Measurements from ENCODE around the gene RRAGC. TPM values are rescaled to one million over a fixed set of nuclear protein-coding genes. Genes with fewer than 3 reads are reported as not detected.

Gene RRAGC, protein sequence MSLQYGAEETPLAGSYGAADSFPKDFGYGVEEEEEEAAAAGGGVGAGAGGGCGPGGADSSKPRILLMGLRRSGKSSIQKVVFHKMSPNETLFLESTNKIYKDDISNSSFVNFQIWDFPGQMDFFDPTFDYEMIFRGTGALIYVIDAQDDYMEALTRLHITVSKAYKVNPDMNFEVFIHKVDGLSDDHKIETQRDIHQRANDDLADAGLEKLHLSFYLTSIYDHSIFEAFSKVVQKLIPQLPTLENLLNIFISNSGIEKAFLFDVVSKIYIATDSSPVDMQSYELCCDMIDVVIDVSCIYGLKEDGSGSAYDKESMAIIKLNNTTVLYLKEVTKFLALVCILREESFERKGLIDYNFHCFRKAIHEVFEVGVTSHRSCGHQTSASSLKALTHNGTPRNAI
- total RNA-seq (10 to 100 TPM; 20.3 to 32.3 (median 23.2) TPM), polyA plus RNA-seq (10 to 100 TPM in 1 of 2 donors, 1 to 10 TPM in 1; 6.9 to 16.6 TPM)
- long read RNA-seq, donor 1, transcript RRAGC-201 (7 exons, 2,732 nt) = major isoform, 31 of 33 reads
- long read RNA-seq, donor 1, partial matches to known transcripts = 1 of 33 reads
- long read RNA-seq, donor 1, other reads (novel, unspliced or antisense) = 1 of 33 reads
- long read RNA-seq, donor 2, transcript RRAGC-201 (7 exons, 2,732 nt) = major isoform, 24 of 27 reads
- long read RNA-seq, donor 2, partial matches to known transcripts = 1 of 27 reads
- long read RNA-seq, donor 2, other reads (novel, unspliced or antisense) = 2 of 27 reads
- long read RNA-seq, donor 3, partial matches to known transcripts = 1 of 3 reads
- long read RNA-seq, donor 3, other reads (novel, unspliced or antisense) = 1 of 3 reads

DNA sequence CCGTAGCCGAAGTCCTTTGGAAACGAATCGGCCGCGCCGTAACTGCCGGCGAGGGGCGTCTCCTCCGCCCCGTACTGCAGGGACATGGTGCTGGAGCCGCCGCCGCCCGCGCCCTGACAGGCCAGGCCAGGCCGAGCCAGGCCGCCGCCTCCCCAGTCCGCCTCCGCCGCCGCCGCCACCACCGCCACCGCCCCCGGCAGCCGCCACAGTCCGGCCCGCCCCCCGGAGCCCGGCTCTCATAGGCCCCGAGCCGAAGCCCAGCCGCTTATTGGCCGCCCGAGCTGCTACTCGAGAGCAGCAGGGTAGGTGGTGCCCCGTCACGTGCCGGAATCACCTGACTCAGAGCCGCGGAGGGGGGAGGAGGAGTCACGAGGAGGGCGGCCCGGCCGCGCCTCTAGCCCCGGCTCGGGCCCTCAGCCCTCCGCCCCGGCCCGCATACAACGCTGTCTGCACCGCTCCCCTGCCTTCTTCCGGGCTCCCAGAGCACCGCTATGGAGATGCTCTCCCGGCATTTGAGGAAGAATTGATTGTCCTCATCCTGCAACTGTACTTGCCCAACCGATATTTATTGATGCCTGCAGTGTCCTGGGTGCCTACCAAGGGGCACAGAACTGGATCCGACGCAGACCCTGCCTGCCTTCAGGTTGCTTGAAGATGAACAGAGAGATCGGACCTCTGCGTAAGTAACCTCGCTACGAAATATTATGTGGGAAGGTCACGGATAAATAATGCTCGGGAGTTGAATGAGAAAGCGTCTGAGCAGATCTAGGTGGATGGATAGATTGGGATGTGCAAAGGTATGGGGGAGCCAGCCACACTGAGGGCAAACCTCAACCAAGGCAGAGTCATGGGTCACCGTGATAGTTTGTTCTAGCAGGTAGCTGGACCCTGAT lies at the start of gene RRAGC:
RRAGC (minus strand) TSS at position 212 of the 893 bp plus-strand sequence; CDS start at position 86, 126 bp downstream.
- peaks cover 0 to 81% (median 60%) of the 10 kb centered on the region in 9 donors for H3K4me1 ChIP-seq

DNA sequence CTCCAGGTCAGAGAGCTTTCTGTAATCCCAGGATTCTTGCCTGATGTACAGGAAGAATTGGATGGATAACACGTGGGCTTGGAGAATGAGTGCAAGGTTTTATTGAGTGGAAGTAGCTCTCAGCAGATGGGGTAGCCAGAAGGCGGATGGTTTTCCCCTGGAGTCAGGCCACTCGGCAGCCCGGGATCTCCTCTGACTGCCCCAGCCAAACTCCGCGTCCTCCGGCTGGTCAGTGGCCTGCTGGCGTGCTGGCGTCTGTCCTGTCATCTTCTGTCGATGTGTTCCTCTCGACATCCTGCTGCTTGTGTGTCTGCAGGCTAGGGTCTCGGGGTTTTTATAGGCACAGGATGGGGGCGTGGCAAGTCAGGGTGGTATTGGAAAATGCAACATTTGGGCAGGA lies 49.2 kb upstream of the RRAGC start:
- Histone ChIP-seq H3K27me3 (no peaks in the 10 kb centered on the region), H3K4me1 (no peaks in the 10 kb centered on the region), H3K9me3 (peaks cover 0 to 19% (median 8%) of the 10 kb centered on the region in 11 donors), H3K4me3 (no peak overlapping the region), H3K27ac (no peak overlapping the region), H3K36me3 (no peaks in the 10 kb centered on the region)
- TF ChIP-seq, protein P1, sequence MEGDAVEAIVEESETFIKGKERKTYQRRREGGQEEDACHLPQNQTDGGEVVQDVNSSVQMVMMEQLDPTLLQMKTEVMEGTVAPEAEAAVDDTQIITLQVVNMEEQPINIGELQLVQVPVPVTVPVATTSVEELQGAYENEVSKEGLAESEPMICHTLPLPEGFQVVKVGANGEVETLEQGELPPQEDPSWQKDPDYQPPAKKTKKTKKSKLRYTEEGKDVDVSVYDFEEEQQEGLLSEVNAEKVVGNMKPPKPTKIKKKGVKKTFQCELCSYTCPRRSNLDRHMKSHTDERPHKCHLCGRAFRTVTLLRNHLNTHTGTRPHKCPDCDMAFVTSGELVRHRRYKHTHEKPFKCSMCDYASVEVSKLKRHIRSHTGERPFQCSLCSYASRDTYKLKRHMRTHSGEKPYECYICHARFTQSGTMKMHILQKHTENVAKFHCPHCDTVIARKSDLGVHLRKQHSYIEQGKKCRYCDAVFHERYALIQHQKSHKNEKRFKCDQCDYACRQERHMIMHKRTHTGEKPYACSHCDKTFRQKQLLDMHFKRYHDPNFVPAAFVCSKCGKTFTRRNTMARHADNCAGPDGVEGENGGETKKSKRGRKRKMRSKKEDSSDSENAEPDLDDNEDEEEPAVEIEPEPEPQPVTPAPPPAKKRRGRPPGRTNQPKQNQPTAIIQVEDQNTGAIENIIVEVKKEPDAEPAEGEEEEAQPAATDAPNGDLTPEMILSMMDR (IDR thresholded peaks at IDR 0.05) = no peak
- 75 to 80% methylated on average over 13 of the region's 13 CpGs for WGBS, 2 donors
- intact Hi-C loops (cut with DNase I) = no loop called here
- DNase-seq = no peak
- ATAC-seq = no peak

More for the DNA sequence above, at the start of gene RRAGC:
- ATAC-seq (peak; percentile 97 to 99 (median 98)), DNase-seq (peak; percentile 100)
- 0 to 1% methylated on average over 43 to 66 of the region's 70 CpGs for WGBS, 2 donors
- Histone ChIP-seq H3K4me3 (peak within 1 kb of the TSS; percentile 74 to 98 (median 95)), H3K27me3 (no peaks in the 10 kb centered on the region), H3K36me3 (peaks cover 0 to 42% (median 13%) of the 10 kb centered on the region in 9 donors), H3K27ac (peak within 1 kb of the TSS; percentile 32 to 93 (median 90)), H3K9me3 (no peaks in the 10 kb centered on the region)
- TF ChIP-seq, protein P1 (IDR thresholded peaks at IDR 0.05) = no peak
- intact Hi-C loops (cut with DNase I) = loop anchor here in 8 of 10 donors (1.0 to 10.0 kb wide), 9 partner anchors 13 to 715 kb away; partner anchors contain the start of genes AKIRIN1 (in 5 of the 8), MYCBP (in 1 of the 8), NDUFS5 (in 1 of the 8) and PABPC4 (in 1 of the 8)

DNA sequence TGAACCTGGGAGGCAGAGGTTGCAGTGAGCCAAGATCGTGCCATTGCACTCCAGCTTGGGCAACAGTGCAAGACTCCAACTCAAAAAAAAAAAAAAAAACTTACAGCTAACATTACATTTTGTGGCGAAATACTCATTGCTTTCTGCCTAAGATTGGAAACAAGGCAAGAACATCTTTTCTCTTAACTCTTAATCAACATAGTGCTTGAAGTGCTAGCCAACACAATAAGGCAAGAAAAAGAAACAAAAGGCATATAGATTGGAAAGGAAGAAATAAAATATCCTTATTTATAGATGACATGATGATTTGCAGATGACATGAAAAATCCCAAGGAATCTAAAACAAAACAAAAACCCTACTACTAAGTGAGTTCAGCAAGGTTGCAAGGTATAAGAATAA lies 46.4 kb upstream of the RRAGC start:
- no peaks in the 10 kb centered on the region for H3K36me3 ChIP-seq
- H3K4me1 ChIP-seq = no peaks in the 10 kb centered on the region
- ATAC-seq = no peak
- peaks cover 0 to 19% (median 8%) of the 10 kb centered on the region in 11 donors for H3K9me3 ChIP-seq
- TF ChIP-seq, protein P1 (IDR thresholded peaks at IDR 0.05) = no peak
- H3K4me3 ChIP-seq = no peak overlapping the region
- WGBS, 2 donors = 71 to 95% methylated on average over 2 of the region's 2 CpGs
- DNase-seq = no peak
- H3K27ac ChIP-seq = no peak overlapping the region
- intact Hi-C loops (cut with DNase I) = no loop called here
- H3K27me3 ChIP-seq = no peaks in the 10 kb centered on the region

Data from heart right ventricle (tissue), 16 donors.